Astrocyte (in vitro differentiated cells and primary cell): Measurements from ENCODE around the gene ANGPTL5. TPM values are rescaled to one million over a fixed set of nuclear protein-coding genes. Genes with fewer than 3 reads are reported as not detected.

Experiments
- DNase-seq: peaks from one replicate; pipeline ENCODE4 v3.0.0-alpha.2; 2010; ENCODE audit warnings: low read depth
- FAIRE-seq: peaks from 2 replicates; lab custom pipeline; 2011; peaks lifted over from hg19 to GRCh38; lab: Jason Lieb, UNC
- H2AFZ ChIP-seq: 2 replicates; pipeline ENCODE4 v1.6.0; 2012; ENCODE audit warnings: low read depth, low read length, inconsistent platforms
- H3K27ac ChIP-seq: 2 replicates; pipeline ENCODE4 v1.5.1; 2011; ENCODE audit warnings: low read depth, low read length, inconsistent platforms
- H3K27me3 ChIP-seq: 2 replicates; pipeline ENCODE4 v1.6.0; 2011; ENCODE audit warnings: low read length, inconsistent platforms; ENCODE audit not compliant: insufficient read depth
- H3K36me3 ChIP-seq: 2 replicates; pipeline ENCODE4 v1.5.1; 2011; ENCODE audit warnings: low read length, inconsistent platforms; ENCODE audit not compliant: insufficient read depth
- H3K4me1 ChIP-seq: 2 replicates; pipeline ENCODE4 v1.5.1; 2011; ENCODE audit warnings: low read length, inconsistent platforms; ENCODE audit not compliant: insufficient read depth
- H3K4me2 ChIP-seq: 2 replicates; pipeline ENCODE4 v1.6.0; 2012; ENCODE audit warnings: low read length, inconsistent platforms
- H3K4me3 ChIP-seq: 2 replicates; pipeline ENCODE4 v1.5.1; 2011; ENCODE audit warnings: low read depth, mild to moderate bottlenecking, low read length, inconsistent platforms; ENCODE audit not compliant: insufficient read depth
- H3K79me2 ChIP-seq: 2 replicates; pipeline ENCODE4 v1.6.0; 2012; ENCODE audit warnings: mild to moderate bottlenecking, low read length, inconsistent platforms; ENCODE audit not compliant: insufficient read depth
- H3K9ac ChIP-seq: 2 replicates; pipeline ENCODE4 v1.6.0; 2012; ENCODE audit warnings: mild to moderate bottlenecking, low read length, inconsistent platforms
- H3K9me3 ChIP-seq: 2 replicates; pipeline ENCODE4 v1.5.1; 2012; ENCODE audit warnings: low read depth, mild to moderate bottlenecking, low read length, inconsistent platforms; ENCODE audit not compliant: insufficient read depth
- H4K20me1 ChIP-seq: 2 replicates; pipeline ENCODE4 v1.6.0; 2012; ENCODE audit warnings: low read length, inconsistent platforms; ENCODE audit not compliant: insufficient read depth
- H3K27ac Mint-ChIP-seq: one replicate; pipeline ENCODE4 v1.8.0; 2021; ENCODE audit warnings: mild to moderate bottlenecking, mixed read lengths; ENCODE audit not compliant: unreplicated experiment
- H3K27me3 Mint-ChIP-seq: one replicate; pipeline ENCODE4 v1.8.0; 2021; ENCODE audit warnings: low read depth, mixed read lengths; ENCODE audit not compliant: unreplicated experiment
- H3K36me3 Mint-ChIP-seq: one replicate; pipeline ENCODE4 v1.8.0; 2021; ENCODE audit warnings: low read depth, mixed read lengths; ENCODE audit not compliant: unreplicated experiment
- H3K4me1 Mint-ChIP-seq: one replicate; pipeline ENCODE4 v1.8.0; 2021; ENCODE audit warnings: low read depth, mixed read lengths; ENCODE audit not compliant: unreplicated experiment
- H3K4me3 Mint-ChIP-seq: one replicate; pipeline ENCODE4 v1.8.0; 2021; ENCODE audit warnings: mild to moderate bottlenecking, moderate library complexity, mixed read lengths; ENCODE audit not compliant: unreplicated experiment
- H3K9me3 Mint-ChIP-seq: one replicate; pipeline ENCODE4 v1.8.0; 2021; ENCODE audit warnings: mild to moderate bottlenecking, mixed read lengths; ENCODE audit not compliant: unreplicated experiment
- CTCF ChIP-seq: IDR thresholded peaks from 2 replicates; pipeline ENCODE4 v1.5.1; 2011; ENCODE audit warnings: low read depth, mild to moderate bottlenecking, inconsistent platforms, low read length, moderate library complexity; ENCODE audit not compliant: insufficient read depth
- EZH2 ChIP-seq: IDR thresholded peaks from 2 replicates; pipeline ENCODE4 v1.6.1; 2012; ENCODE audit warnings: mild to moderate bottlenecking, low read length, inconsistent platforms; ENCODE audit not compliant: insufficient read depth
- total RNA-seq: library from RNA; stranded (reverse); gene quantifications from 2 replicates; pipeline ENCODE4 v1.2.1, GENCODE V29; 2021

Gene ANGPTL5
- total RNA-seq, 1 donor from 2014 or later = not detected

- Mint-ChIP-seq H3K27ac (no peak overlapping the region), H3K9me3 (peaks cover 4% of the 10 kb centered on the region), H3K36me3 (no peaks in the 10 kb centered on the region), H3K27me3 (no peaks in the 10 kb centered on the region), H3K4me3 (no peak overlapping the region), H3K4me1 (no peaks in the 10 kb centered on the region)
- Histone ChIP-seq H3K4me1 (no peaks in the 10 kb centered on the region), H3K4me2 (no peak overlapping the region), H3K79me2 (no peaks in the 10 kb centered on the region), H3K27ac (no peak overlapping the region), H3K9me3 (no peaks in the 10 kb centered on the region), H3K4me3 (no peak overlapping the region), H3K36me3 (no peaks in the 10 kb centered on the region), H3K9ac (no peak overlapping the region), H3K27me3 (no peaks in the 10 kb centered on the region), H2AFZ (no peak overlapping the region), H4K20me1 (no peaks in the 10 kb centered on the region)
- FAIRE-seq (no peak), DNase-seq (no peak)
- TF ChIP-seq EZH2 = no peak
- no peak for TF ChIP-seq CTCF
Observed at GRCh38 chr11:101894505-101894904, 21.8 kb downstream of the ANGPTL5 start.

DNA sequence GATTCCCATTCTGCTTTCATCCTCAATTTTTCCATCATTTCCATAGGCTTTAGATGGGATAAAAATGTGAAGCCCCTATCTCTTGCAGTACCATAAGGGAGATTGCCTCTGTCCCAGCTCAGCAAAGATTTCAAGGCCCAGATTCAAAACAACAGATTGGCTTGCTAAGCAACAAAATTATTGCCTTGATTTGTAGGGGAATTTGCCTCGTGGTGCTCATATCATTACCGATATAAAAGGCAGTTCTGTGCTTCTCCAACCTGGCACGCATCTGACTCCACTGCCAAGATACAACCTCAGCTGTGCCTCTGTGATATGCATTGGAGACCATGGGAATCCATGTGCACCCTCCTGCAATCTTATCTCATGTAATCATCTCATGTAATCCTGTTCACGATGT lies 26.6 kb downstream of the ANGPTL5 start:
- no peak for DNase-seq
- Histone ChIP-seq H3K79me2 (no peaks in the 10 kb centered on the region), H3K9me3 (no peaks in the 10 kb centered on the region), H3K36me3 (no peaks in the 10 kb centered on the region), H3K4me3 (no peak overlapping the region), H3K27ac (no peak overlapping the region), H2AFZ (no peak overlapping the region), H3K9ac (no peak overlapping the region), H3K4me1 (no peaks in the 10 kb centered on the region), H3K4me2 (no peak overlapping the region), H4K20me1 (no peaks in the 10 kb centered on the region), H3K27me3 (no peaks in the 10 kb centered on the region)
- no peak overlapping the region for H3K4me3 Mint-ChIP-seq
- no peaks in the 10 kb centered on the region for H3K9me3 Mint-ChIP-seq
- H3K4me1 Mint-ChIP-seq = no peaks in the 10 kb centered on the region
- H3K27me3 Mint-ChIP-seq = no peaks in the 10 kb centered on the region
- no peaks in the 10 kb centered on the region for H3K36me3 Mint-ChIP-seq
- no peak for FAIRE-seq
- H3K27ac Mint-ChIP-seq = no peak overlapping the region
- TF ChIP-seq CTCF (no peak), EZH2 (no peak)

GRCh38 chr11:101885631-101886030 lies 30.7 kb downstream of the ANGPTL5 start:
- Mint-ChIP-seq H3K36me3 (no peaks in the 10 kb centered on the region), H3K4me1 (no peaks in the 10 kb centered on the region), H3K27me3 (no peaks in the 10 kb centered on the region), H3K9me3 (no peaks in the 10 kb centered on the region), H3K27ac (no peak overlapping the region), H3K4me3 (no peak overlapping the region)
- H3K27me3 ChIP-seq = no peaks in the 10 kb centered on the region
- H3K36me3 ChIP-seq = no peaks in the 10 kb centered on the region
- no peak for DNase-seq
- H3K27ac ChIP-seq = no peak overlapping the region
- no peak overlapping the region for H3K4me3 ChIP-seq
- H2AFZ ChIP-seq = no peak overlapping the region
- no peak for FAIRE-seq
- H4K20me1 ChIP-seq = no peaks in the 10 kb centered on the region
- no peaks in the 10 kb centered on the region for H3K79me2 ChIP-seq
- TF ChIP-seq EZH2 (no peak), CTCF (no peak)
- no peaks in the 10 kb centered on the region for H3K9me3 ChIP-seq
- no peak overlapping the region for H3K4me2 ChIP-seq
- no peaks in the 10 kb centered on the region for H3K4me1 ChIP-seq
- H3K9ac ChIP-seq = no peak overlapping the region
